ENCODE data around the gene CDKAL1. TPM values are rescaled to one million over a fixed set of nuclear protein-coding genes. Genes with fewer than 3 reads are reported as not detected.
"Not testable (repeated sequence)": the region's sequence is repeated elsewhere in the genome, so short reads cannot be mapped to it uniquely, and the experiment has no call there.

The CDKAL1 gene
- polyA plus RNA-seq, 4 donors = 18.7 to 20.2 (median 19.4) TPM

DNA sequence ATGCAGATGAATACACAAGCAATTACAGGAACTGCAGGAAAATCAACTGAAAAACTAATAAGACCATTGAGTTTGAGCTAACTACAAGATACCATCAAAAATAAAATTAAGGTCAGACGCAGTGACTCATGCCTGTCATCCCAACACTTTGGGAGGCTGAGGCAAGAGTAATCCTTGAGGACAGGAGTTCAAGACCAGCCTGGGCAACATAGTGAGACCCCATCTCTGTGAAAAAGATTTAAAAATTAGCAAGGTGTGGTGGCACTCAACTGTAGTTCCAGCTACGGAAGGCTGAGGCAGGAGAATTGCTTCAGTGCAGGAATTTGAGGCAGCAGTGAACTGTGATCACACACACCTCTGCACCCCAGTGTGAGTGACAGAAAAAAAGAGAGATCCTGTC is 639.4 kb downstream of the CDKAL1 start:
- DNase-seq (ENCODE audit: low read depth in 4 of 4, low spot score in 3 of 4) = no peak

DNA sequence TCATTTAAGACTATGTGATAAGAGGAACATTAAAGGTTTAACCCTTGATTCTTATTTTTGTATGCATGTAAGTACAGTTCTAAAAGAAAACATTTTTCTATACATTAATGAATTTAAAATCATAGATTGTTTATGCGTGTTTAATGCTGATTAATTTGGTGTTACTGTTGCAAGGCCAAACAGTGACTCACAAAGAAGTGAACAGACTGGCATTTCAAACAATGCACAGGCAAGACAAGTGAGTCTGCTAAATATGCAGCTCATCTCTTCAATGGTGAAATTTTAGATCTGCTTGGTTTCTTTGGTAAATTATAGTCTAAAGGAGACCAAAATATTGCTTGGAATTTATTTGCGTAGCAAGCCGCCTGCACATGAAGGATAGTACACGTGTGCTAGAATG is 641.9 kb downstream of the CDKAL1 start:
- DNase-seq (ENCODE audit: low read depth in 4 of 4, low spot score in 3 of 4) = no peak

DNA sequence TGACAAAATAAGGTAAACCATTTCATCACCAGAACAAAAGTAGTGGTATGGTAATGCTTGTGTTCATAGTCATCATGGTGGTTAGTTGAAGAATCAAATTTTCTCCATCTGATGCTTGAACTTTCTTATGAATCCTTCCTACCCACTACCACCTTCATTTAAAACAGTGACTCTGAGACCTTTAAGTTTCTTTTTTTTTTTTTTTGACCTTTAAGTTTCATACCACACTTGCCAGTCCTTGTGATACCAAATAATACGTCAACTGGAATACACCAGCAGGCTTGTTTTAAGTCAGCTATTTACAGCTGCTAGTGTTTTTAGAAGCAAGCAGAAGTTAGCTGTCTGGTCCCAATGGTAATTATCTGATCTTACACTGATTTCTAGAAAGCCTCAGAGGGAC is 645.9 kb downstream of the CDKAL1 start:
- no peak for DNase-seq (ENCODE audit: low read depth in 4 of 4, low spot score in 3 of 4)

DNA sequence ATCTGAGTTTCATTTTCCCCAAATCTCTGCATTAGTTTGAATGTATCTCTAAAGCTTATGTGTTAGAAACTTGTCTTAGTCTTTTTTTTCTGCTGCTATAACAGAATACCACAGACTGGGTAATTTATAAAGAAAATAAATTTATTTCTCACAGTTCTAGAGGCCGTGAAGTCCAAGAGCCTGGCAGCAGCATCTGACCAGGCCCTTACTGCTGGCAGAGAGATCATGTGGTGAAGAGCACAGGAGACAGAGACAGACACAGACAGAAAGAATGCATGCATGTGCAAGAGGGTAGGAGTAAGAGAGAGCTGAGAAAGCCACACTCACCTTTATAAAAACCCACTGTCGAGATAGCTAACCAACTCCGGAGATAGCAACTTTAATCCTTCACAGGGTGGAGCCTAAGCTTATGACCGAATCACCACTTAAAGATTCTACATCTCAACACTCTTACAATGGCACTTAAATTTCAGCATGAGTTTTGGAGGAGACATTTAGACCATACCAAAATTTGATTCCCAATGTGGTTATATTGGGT is 646.6 kb downstream of the CDKAL1 start:
- no peak for DNase-seq (ENCODE audit: low read depth in 4 of 4, low spot score in 3 of 4)

DNA sequence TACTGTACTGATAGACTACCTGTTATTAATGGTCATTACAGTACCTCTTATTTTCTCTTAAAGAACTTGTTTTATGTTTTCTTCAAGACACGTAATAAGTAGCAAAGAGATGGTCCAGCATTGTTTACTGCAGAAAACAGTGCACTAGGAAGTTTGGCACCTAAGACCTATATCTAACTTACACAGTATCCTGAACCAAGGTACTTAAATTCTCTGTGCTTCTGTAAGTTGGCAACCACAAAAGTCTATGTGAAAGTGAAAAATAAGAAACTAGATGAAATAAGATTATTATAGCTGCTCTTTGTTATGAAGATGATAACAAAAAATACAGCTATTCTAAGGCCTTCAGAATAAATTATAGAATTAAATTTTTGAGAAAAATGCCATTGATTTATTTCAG is 647.6 kb downstream of the CDKAL1 start:
- no peak for DNase-seq (ENCODE audit: low read depth in 4 of 4, low spot score in 3 of 4)

DNA sequence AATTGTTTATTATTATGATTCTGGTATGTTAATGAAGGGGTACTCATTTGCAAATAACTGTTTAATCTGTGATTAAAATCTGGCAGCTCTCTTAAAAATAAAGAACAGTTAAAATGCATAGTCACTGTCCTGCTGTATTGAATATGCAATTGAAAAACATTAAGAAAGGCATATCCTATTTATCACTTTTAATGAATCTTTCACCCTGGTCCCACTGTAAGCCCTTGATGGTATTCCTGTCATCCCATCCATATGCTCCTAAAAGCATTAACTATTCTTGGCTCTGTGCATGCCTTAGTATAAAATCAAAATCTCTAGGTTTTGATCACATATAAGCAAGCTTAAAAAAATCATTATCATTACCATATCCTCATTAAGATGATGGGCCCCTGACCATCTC is 648.3 kb downstream of the CDKAL1 start:
- no peak for DNase-seq (ENCODE audit: low read depth in 4 of 4, low spot score in 3 of 4)

DNA sequence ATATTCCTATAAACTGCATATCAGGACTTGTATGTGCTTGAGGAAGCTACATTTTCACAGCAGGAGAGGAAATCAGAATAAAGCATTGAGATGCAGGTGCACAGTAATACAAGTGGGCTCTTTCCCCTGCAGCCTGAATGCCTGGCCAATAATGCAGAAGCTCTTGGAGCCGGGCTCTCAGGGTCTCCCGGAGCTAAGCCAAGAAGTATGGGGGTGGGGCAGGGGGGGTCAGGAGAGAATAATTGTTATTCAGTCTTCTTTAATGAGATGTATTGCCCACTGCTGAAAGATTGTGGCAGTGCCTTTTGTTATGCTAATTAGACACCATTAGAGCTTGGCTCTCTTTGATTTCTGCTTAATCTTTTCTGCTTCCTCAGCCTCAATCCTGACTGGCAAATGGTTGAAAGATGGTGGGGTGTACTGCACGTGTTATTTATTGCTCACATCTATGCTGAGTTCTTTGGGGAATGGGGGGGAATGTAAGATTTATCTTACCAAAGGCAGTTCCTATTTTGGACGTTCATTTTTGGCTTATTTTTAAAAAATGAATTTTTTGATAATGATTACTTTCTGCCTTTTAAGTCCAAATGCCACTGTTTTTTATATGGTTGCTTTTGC is 651.7 kb downstream of the CDKAL1 start:
- no peak for DNase-seq (ENCODE audit: low read depth in 4 of 4, low spot score in 3 of 4)

DNA sequence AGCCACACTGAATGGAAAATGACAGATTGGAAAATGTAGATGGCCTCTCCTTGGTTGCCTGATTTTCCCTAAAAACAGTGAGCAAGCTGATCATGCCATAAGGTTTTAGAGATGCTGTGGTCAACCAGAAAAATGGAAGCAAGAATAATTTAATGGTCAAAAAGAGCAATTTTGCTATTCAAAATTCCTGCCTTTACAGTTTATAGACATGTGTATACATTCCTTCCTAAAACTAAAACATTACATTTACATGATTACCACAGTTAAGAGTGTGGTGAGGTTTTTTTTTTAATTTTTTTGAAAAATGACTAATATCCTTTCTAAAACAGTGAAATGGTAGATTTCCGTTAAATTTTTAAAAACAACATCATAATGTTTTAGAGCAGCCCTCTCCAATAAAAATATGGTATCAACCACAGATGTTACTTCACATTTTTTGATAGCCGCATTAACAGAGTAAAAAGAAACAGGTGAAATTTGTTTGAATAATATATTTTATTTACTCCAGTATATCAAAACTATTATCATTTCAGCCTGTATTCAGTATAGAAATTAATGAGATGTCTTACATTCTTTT is 652.3 kb downstream of the CDKAL1 start:
- no peak for DNase-seq (ENCODE audit: low read depth in 4 of 4, low spot score in 3 of 4)

DNA sequence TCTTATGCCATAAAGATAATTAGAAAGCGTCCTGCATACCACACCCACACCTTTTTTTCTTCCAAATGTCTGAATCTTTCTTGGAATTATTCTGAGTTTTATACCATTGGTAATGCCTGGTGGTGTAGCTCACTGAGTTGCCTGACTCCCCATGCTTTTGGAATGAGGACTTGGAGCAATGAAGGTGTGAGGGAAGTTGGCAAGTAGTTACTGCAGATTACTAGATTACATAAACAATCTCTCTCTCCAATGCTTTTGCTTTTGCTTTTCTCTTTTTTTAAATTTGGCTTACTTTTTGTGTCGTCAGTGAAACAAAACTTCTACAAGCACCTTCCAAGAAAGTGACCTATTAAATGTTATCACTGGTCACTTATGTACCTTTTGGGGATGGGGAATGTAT is 653.2 kb downstream of the CDKAL1 start:
- no peak for DNase-seq (ENCODE audit: low read depth in 4 of 4, low spot score in 3 of 4)

DNA sequence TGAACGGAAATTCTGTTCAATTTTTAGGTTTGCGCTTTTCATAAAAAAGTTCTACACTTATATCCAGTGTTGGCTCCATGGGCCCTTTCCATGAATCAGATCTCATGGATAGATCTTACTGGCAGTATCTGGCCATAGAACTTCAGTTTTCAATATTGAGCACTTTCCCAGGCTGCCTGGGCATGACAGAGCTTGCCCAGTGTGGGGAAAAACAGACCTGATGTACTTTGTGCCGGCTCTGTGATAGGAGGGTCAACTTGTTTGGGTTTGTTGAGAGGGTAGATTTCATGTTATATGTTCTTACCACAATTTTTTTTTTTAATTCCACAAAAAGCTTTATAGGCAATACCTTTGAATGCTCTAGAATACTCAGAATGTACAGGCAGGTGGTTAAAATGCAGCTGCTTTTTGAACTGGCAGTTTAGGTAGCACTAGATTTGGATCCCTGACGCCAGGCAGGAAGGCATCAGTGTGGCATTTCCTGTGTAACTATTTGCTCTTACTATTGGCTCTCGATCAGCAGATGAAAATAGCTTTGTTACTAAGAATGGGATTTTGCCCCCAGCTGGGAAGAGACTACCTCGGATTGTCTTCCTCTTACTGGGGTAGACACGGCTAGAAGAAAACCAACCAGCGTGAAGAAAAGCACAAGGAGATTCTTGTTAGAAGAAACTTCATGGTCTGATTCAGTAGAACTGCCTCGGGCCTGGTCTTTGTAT is 654.4 kb downstream of the CDKAL1 start:
- no peak for DNase-seq (ENCODE audit: low read depth in 4 of 4, low spot score in 3 of 4)

DNA sequence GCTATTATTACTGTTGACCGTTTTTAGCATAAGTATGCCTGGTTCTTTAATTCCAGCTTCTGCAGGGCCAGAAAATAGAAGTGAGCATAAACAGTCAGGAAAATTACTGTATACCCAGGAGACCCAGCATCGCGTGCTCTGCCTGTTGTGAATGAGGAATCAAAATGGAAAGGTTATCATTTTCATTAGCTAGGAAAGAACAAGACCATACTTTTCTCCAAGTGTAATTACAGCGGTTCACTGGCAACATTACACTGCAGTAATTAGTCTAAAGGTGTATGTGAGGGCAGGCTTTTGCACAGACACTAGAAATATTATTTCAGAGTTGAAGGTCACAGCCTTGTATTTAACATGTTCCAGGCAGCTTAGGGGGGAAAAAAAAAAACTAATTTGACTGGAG is 655.5 kb downstream of the CDKAL1 start:
- DNase-seq (ENCODE audit: low read depth in 4 of 4, low spot score in 3 of 4) = no peak

DNA sequence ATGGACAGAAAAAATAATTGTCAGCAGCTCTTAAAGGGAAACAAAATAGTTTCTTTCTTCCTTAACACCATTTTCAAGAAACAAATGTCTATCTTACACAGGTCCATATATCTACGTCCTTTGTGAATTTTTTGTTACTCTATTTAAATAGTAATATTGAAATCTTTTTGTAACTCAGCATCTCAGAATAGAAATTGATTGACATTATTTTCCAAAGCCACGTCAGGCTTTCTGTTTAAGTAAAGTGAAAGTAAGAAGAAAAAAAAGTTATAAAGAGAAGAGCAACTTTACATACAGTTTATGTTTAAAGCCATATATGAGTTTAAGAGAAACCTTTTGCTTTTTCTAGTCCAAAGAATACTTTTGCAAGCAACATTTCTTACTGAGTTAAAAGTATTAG is 656.4 kb downstream of the CDKAL1 start:
- DNase-seq (ENCODE audit: low read depth in 4 of 4, low spot score in 3 of 4) = no peak

DNA sequence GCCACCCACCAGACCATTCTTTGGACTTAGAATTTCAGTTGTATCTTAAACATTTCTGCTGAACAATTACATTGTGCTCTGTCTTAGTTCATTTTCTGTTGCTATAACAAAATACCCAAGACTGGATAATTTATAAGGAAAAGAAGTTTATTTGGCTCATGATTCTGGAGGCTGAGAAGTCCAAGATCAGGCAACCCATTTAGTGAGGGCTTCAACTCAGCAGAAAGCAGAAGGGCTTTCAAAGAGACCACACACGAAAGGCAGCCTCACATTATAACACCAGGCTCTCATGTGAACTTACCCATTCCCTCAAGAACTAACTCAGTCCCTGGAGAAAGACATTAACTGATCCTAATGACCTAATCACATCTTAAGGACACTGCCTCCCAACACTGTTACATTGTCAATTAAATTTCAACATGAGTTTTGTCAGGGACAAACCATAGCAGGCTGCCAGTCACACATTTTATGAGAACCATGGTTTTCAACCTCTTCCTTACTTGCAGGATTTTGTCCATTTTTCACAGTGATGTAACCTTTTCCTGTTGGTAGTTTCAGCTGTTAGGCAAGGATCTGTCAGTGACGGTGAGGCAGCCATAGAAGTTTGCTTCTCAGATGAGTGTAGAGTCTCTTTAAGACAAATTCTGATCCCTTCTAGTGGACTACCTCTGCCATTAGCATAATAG is 659.7 kb downstream of the CDKAL1 start:
- DNase-seq (ENCODE audit: low read depth in 4 of 4, low spot score in 3 of 4) = no peak

DNA sequence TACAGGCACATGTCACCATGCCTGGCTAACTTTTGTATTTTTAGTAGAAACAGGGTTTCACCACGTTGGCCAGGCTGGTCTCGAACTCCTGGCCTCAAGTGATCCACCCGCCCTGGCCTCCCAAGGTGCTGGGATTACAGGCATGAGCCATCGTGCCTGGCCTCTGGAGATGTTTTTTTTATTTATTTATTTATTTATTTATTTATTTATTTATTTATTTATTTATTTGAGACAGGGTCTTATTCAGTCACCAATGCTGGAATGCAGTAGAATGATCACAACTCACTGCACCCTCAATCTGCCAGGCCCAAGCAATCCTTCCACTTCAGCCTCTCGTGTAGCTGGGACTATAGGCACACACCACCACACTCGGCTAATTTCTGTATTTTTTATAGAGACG is 661.0 kb downstream of the CDKAL1 start:
- not testable (repeated sequence) for DNase-seq (ENCODE audit: low read depth in 4 of 4, low spot score in 3 of 4)

DNA sequence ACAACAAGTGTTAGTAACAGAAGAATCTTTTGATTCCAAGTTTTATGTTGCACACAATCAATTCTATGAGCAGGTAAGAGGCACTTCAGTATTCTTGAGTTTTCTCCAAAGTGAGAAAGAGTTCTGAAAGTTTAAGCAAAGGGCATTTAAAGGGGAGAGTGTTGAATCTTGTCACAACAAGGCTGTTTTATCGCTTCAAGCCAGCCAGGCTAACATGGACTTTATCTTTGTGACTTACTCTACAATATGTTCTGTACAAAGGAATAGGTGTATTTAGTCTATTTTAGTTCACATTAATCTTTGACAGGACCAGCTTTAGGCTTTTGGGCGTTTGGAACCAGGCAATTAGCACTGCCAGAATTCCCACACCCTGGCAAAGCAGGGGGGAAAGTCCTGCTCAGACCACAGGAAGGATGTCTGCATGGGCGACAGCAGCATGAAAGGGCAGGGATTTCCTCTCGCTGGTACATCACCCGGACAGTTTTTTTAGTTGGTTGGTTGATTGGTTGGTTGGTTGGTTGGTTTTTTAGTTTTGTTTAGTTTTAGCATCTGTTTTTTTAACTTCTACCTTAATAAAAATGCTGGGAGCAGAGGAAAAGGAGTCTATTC is 663.9 kb downstream of the CDKAL1 start:
- no peak for DNase-seq (ENCODE audit: low read depth in 4 of 4, low spot score in 3 of 4)

DNA sequence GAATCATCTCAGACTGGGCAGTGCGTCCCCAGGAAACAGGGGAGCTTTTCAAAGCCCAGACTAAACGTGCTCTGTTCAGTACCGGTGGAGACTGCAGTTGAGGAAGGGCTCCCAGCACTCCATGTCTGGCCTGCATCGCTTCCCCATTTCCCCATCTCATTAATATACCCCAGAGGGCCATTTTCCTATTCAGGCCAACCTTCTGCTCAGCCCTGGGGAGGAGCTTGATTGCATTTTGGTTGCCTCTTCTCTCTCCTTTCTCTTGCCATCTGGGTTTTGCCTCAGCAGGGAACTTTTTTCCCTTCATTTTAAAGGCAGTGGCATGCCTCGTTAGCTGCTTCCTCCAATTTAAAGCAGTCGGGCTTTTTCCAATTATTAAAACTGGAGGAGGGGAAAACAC is 665.0 kb downstream of the CDKAL1 start:
- DNase-seq (ENCODE audit: low read depth in 4 of 4, low spot score in 3 of 4) = no peak

DNA sequence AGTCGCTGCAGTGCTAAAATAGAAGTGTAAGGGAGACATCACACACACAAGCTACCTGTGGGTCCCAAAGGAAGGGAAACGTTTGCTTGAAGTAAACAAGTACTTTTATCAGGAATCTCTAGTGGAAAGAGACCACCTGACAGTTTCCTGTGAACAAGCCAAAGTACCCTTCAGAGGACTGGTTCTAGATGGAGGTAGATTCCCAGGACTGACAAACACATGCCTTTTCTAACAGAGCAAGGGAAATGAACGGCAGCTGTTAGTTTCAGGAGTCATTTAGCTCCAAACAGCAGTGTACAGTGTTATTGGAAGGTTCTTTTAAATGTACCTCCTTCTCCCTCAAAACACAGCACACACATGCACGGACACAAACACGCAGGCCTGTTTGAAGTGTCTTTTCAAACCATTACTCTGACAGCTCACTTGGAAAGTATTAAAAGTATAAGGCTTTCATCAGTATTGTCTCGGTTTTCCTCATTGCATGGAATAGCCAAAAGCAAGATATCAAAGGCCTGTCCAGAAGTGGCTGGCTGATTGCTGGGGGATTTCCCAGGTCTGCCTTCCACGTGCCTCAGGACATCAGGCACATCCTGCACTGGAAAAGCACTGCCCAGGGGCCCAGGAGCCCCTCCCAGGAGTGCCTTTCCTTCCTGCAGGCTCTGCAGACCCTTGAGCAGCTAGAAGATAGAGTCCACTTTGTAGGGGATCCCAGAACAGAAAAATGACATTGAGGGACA is 666.0 kb downstream of the CDKAL1 start:
- DNase-seq (ENCODE audit: low read depth in 4 of 4, low spot score in 3 of 4) = no peak

DNA sequence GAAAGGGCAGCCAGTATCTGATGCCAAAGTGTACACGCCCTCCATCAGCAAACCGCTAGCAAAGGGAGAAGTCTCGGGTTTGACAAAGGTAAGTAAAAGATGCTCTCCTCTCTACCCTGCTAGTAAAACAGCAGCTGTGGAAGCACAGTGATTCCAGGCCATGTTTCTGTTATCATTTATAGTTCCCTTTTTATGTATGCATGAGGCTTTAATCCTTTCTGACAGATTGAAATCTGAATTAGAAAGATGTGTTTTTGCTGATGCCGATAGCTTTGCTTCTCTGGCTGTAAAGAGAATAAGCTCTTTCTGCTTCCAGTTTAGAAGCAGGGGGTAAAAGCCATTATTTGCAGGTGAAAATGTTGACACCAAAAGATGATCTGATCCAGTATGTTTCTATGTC is 666.9 kb downstream of the CDKAL1 start:
- DNase-seq (ENCODE audit: low read depth in 4 of 4, low spot score in 3 of 4) = no peak

DNA sequence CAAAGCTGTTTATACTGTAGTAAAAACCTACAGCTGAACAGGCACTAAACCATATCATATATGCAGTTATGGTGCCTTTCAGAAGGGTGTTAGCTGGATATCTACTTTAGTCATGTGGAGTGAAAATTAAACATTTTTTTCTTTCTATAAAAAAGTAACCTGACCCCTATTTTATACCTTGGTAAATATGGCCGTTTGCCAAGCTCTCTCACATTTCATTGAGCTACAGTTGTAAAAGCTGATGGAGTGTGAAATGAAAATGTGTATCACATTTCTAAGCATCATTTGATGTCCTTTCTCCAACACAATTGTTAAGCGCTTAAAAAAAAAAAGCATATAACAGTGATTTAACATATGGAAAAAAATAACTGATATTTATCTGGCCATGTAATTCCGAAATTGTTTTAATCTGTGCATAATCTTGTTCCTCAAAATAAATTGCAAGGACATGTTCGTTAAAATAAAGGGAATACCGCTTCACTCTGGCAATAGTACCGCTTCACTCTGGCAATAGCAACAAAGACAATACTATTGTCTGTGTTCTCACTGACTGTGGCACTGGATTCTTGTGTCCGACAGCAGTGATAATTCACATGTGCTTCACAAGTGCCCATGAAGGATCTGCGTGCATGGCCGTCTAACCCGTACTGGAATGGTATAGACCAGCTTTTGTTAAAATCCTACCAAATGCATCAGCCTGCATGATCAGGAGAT is 667.5 kb downstream of the CDKAL1 start:
- peak in 3 of 4 donors; percentile 64 to 86 (median 81) for DNase-seq (ENCODE audit: low read depth in 4 of 4, low spot score in 3 of 4)

DNA sequence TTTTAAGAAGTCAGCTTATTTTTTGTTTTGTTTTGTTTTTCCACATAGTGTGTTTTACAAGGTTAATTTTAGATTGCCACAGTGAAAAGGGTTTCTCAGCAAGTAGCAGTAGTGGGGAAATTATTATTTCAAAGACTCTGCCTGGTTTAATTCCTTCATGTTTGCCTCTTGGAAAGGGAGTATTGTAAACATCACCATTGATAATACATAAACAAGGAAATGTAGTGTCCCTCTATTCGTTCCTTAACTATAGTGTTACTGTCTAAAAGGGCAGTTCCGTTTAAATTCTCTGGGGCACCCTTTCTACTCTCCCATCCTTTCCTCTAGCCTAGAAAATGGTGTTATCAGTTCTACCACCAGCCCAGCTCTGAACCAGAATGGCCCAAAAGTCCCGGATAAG is 668.3 kb downstream of the CDKAL1 start:
- DNase-seq (ENCODE audit: low read depth in 4 of 4, low spot score in 3 of 4) = no peak

Measured in right renal pelvis (tissue), 4 donors.